ENCODE data around the gene SBF2. TPM values are rescaled to one million over a fixed set of nuclear protein-coding genes. Genes with fewer than 3 reads are reported as not detected.

SBF2 gene
- total RNA-seq, 2 experiments from 2014 or later = 14.2 to 15.2 TPM

GRCh38 chr11:10274726-10275125, 19.3 kb downstream of the SBF2 start:
- H3K4me3 Mint-ChIP-seq = no peak overlapping the region
- no peaks in the 10 kb centered on the region for H3K27me3 Mint-ChIP-seq
- DNase-seq (no peak), ATAC-seq (ENCODE audit: poor library complexity) (no peak)
- Histone ChIP-seq H3K36me3 (ENCODE audit: insufficient read depth, low read length) (no peaks in the 10 kb centered on the region), H3K27ac (ENCODE audit: low read depth in 1 of 2, low read length in 2 of 2) (no peak overlapping the region), H3K4me3 (ENCODE audit: low read length) (no peak overlapping the region), H3K4me1 (ENCODE audit: insufficient read depth, low read length) (no peaks in the 10 kb centered on the region), H3K27me3 (ENCODE audit: control insufficient read depth in 1 of 2, insufficient read depth in 2 of 2, low read length in 2 of 2) (no peaks in the 10 kb centered on the region), H3K9me3 (ENCODE audit: control insufficient read depth in 1 of 2, insufficient read depth in 1 of 2, low read length in 2 of 2) (no peaks in the 10 kb centered on the region)
- TF ChIP-seq, protein P1, sequence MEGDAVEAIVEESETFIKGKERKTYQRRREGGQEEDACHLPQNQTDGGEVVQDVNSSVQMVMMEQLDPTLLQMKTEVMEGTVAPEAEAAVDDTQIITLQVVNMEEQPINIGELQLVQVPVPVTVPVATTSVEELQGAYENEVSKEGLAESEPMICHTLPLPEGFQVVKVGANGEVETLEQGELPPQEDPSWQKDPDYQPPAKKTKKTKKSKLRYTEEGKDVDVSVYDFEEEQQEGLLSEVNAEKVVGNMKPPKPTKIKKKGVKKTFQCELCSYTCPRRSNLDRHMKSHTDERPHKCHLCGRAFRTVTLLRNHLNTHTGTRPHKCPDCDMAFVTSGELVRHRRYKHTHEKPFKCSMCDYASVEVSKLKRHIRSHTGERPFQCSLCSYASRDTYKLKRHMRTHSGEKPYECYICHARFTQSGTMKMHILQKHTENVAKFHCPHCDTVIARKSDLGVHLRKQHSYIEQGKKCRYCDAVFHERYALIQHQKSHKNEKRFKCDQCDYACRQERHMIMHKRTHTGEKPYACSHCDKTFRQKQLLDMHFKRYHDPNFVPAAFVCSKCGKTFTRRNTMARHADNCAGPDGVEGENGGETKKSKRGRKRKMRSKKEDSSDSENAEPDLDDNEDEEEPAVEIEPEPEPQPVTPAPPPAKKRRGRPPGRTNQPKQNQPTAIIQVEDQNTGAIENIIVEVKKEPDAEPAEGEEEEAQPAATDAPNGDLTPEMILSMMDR (IDR thresholded peaks at IDR 0.05) = no peak
- intact Hi-C loops (cut with DNase I, micrococcal nuclease) = no loop called here
- no peaks in the 10 kb centered on the region for H3K36me3 Mint-ChIP-seq (ENCODE audit: low read depth)
- no peaks in the 10 kb centered on the region for H3K9me3 Mint-ChIP-seq
- ChIA-PET CTCF (interaction anchor here (0.7 to 1.0 kb wide), 2 partner anchors 23 to 33 kb away, joined by 3 read pairs; no protein-coding TSS in a partner anchor), POLR2A (no interaction called here)
- peaks cover 13% of the 10 kb centered on the region for H3K4me1 Mint-ChIP-seq (ENCODE audit: low read depth)
- no peak overlapping the region for H3K27ac Mint-ChIP-seq

DNA sequence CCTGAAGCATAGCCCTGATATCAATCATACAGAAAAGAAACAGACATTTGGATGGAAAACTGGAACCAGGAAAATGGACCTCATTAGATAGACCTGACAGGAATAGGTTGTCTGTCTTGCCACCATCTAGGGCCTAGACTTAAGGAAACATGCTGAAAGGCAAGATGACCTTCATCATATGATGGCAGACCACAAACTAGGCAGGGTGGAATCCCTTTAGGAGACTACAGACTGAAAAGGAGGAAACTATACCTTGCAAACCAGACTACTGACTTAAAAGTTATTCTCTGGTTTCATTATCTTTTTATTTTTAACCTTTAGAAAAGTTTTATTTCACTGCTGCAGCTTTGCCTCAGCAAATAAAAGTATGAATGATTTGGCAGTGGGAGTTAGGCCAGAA, 20.3 kb downstream of the SBF2 start:
- no peaks in the 10 kb centered on the region for H3K27me3 ChIP-seq (ENCODE audit: control insufficient read depth in 1 of 2, insufficient read depth in 2 of 2, low read length in 2 of 2)
- intact Hi-C loops (cut with DNase I, micrococcal nuclease) = no loop called here
- CTCF ChIA-PET = interaction anchor here (1.0 kb wide), 1 partner anchor 24 kb away, joined by 3 read pairs; no protein-coding TSS in a partner anchor
- Mint-ChIP-seq H3K27me3 (no peaks in the 10 kb centered on the region), H3K4me3 (no peak overlapping the region), H3K9me3 (no peaks in the 10 kb centered on the region), H3K4me1 (ENCODE audit: low read depth) (peaks cover 13% of the 10 kb centered on the region), H3K36me3 (ENCODE audit: low read depth) (no peaks in the 10 kb centered on the region), H3K27ac (no peak overlapping the region)
- H3K4me1 ChIP-seq (ENCODE audit: insufficient read depth, low read length) = no peaks in the 10 kb centered on the region
- DNase-seq (no peak), ATAC-seq (ENCODE audit: poor library complexity) (no peak)
- H3K36me3 ChIP-seq (ENCODE audit: insufficient read depth, low read length) = no peaks in the 10 kb centered on the region
- TF ChIP-seq, protein P1 (IDR thresholded peaks at IDR 0.05) = no peak
- H3K9me3 ChIP-seq (ENCODE audit: control insufficient read depth in 1 of 2, insufficient read depth in 1 of 2, low read length in 2 of 2) = no peaks in the 10 kb centered on the region
- H3K4me3 ChIP-seq (ENCODE audit: low read length) = no peak overlapping the region
- H3K27ac ChIP-seq (ENCODE audit: low read depth in 1 of 2, low read length in 2 of 2) = no peak overlapping the region
- POLR2A ChIA-PET = no interaction called here

DNA sequence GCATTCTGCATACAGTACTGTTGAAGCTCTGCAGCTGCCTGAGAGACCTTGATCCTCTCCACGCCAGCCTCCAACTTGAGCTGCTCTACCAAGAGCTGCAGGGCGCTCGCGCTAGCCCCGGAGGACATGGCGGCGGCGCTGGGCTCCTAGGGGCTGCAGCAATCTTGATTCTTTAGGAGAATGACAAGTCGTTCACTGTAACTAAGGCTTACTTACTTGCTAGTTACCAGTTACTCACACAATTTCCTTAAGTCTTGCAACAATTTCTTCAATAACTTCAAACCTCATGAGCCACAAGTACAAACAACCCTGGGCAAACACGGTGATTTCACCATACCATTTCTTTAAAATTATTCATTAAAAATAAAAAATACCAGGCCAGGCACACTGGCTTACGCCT, 21.9 kb downstream of the SBF2 start:
- no peak overlapping the region for H3K27ac Mint-ChIP-seq
- Histone ChIP-seq H3K27me3 (ENCODE audit: control insufficient read depth in 1 of 2, insufficient read depth in 2 of 2, low read length in 2 of 2) (no peaks in the 10 kb centered on the region), H3K4me1 (ENCODE audit: insufficient read depth, low read length) (no peaks in the 10 kb centered on the region), H3K9me3 (ENCODE audit: control insufficient read depth in 1 of 2, insufficient read depth in 1 of 2, low read length in 2 of 2) (no peaks in the 10 kb centered on the region), H3K27ac (ENCODE audit: low read depth in 1 of 2, low read length in 2 of 2) (no peak overlapping the region), H3K36me3 (ENCODE audit: insufficient read depth, low read length) (no peaks in the 10 kb centered on the region), H3K4me3 (ENCODE audit: low read length) (no peak overlapping the region)
- H3K27me3 Mint-ChIP-seq = no peaks in the 10 kb centered on the region
- TF ChIP-seq, protein P1 (IDR thresholded peaks at IDR 0.05) = no peak
- no peaks in the 10 kb centered on the region for H3K9me3 Mint-ChIP-seq
- H3K4me1 Mint-ChIP-seq (ENCODE audit: low read depth) = peaks cover 13% of the 10 kb centered on the region
- intact Hi-C loops (cut with DNase I, micrococcal nuclease) = no loop called here
- no peaks in the 10 kb centered on the region for H3K36me3 Mint-ChIP-seq (ENCODE audit: low read depth)
- H3K4me3 Mint-ChIP-seq = no peak overlapping the region
- POLR2A ChIA-PET = no interaction called here
- no peak for DNase-seq
- CTCF ChIA-PET = no interaction called here
- no peak for ATAC-seq (ENCODE audit: poor library complexity)
